GM12878 (cell line): Measurements from ENCODE around the gene NFKBIB. TPM values are rescaled to one million over a fixed set of nuclear protein-coding genes. Genes with fewer than 3 reads are reported as not detected.

Experiments used
- ASH2L ChIP-seq: fragments of 300-600, 200-600 bp; sonication (generic); IDR thresholded peaks from 2 replicates; pipeline ENCODE4 v1.6.1; 2017; ENCODE audit warnings: low read depth, mild to moderate bottlenecking, borderline replicate concordance
- BACH1 ChIP-seq: fragments of 450-650 bp; IDR thresholded peaks from 2 replicates; pipeline ENCODE4 v1.6.1; 2017; ENCODE audit warnings: mild to moderate bottlenecking, borderline replicate concordance
- CREB1 ChIP-seq: IDR thresholded peaks from 2 replicates; pipeline ENCODE4 v1.6.1; 2012; ENCODE audit warnings: low read depth, mild to moderate bottlenecking, inconsistent platforms
- HDAC6 ChIP-seq: fragments of 200-600 bp; sonication (generic); IDR thresholded peaks from one replicate; pipeline ENCODE4 v1.8.0; 2017; ENCODE audit warnings: antibody characterized with exemption; ENCODE audit not compliant: unreplicated experiment
- HDGF ChIP-seq: fragments of 450-650 bp; IDR thresholded peaks from 2 replicates; pipeline ENCODE4 v1.6.1; 2016; ENCODE audit warnings: antibody characterized with exemption
- KAT2A ChIP-seq: conservative IDR thresholded peaks from 2 replicates; pipeline ENCODE4 v1.6.1; 2011; ENCODE audit warnings: low read depth, low read length; ENCODE audit not compliant: control insufficient read depth
- KLF5 ChIP-seq: fragments of 450-650 bp; IDR thresholded peaks from 2 replicates; pipeline ENCODE4 v1.6.1; 2014; ENCODE audit warnings: mild to moderate bottlenecking; ENCODE audit not compliant: partially characterized antibody
- MTA2 ChIP-seq: fragments of 450-650 bp; IDR thresholded peaks from 2 replicates; pipeline ENCODE4 v1.6.1; 2016; ENCODE audit warnings: low read depth, mild to moderate bottlenecking, moderate library complexity
- MYB ChIP-seq: fragments of 150-350 bp; IDR thresholded peaks from 2 replicates; pipeline ENCODE4 v1.6.1; 2014; ENCODE audit warnings: mild to moderate bottlenecking, low read depth, low read length, borderline replicate concordance
- NRF1 ChIP-seq: conservative IDR thresholded peaks from 2 replicates; pipeline ENCODE4 v1.6.1; 2011; ENCODE audit warnings: mild to moderate bottlenecking, low read depth, low read length, improper control_type of control experiment
- RELA ChIP-seq: fragments of 450-650 bp; IDR thresholded peaks from 2 replicates; pipeline ENCODE4 v1.8.0; 2014; ENCODE audit warnings: borderline replicate concordance; ENCODE audit not compliant: partially characterized antibody
- ZBED1 ChIP-seq: IDR thresholded peaks from 2 replicates; pipeline ENCODE4 v1.6.1; 2016; ENCODE audit warnings: borderline replicate concordance
- ZNF384 ChIP-seq: IDR thresholded peaks from 2 replicates; pipeline ENCODE4 v1.6.1; 2012; ENCODE audit warnings: low read depth, mild to moderate bottlenecking, low read length, improper control_type of control experiment, borderline replicate concordance
- polyA plus RNA-seq, 11 experiments: library from polyadenylated mRNA; depleted of rRNA in 4 of 11; unstranded in 6 of 11; stranded (reverse) in 5 of 11; fragments of >200 nt; fragmentation: Nextera tagmentation in 4 of 11; fragmentation: Illumina TruSeq in 1 of 11; extraction: Ambion mirVana in 4 of 11; extraction: Trizol in 1 of 11; gene quantifications; 1 replicate in 1 of 11; 2 replicates in 10 of 11; pipeline versions ENCODE4 v1.2.1 to v1.2.3, GENCODE V29; 2011 to 2016; ENCODE audit warnings: inconsistent platforms in 2 of 11, missing spikeins in 2 of 11, low read depth in 1 of 11
- total RNA-seq, 4 experiments: library from RNA; depleted of rRNA in 3 of 4; stranded (reverse); fragments of >200 nt in 3 of 4; fragmentation: Illumina TruSeq in 1 of 4; extraction: Trizol in 1 of 4; gene quantifications; 2 replicates each; pipeline versions ENCODE4 v1.2.1 to v1.2.3, GENCODE V29; 2013 to 2021
- TF ChIP-seq, protein P1 (sequence below): fragments of 450-650 bp; IDR thresholded peaks from 2 replicates; pipeline ENCODE4 v1.6.1; 2017; ENCODE audit warnings: mild to moderate bottlenecking, low read depth, inconsistent platforms; ENCODE audit not compliant: poor library complexity, severe bottlenecking
- TF ChIP-seq, protein P2 (sequence below): IDR thresholded peaks from 2 replicates; pipeline ENCODE4 v1.6.1; 2012; ENCODE audit warnings: improper control_type of control experiment, low read depth, low read length; ENCODE audit not compliant: insufficient replicate concordance
- TF ChIP-seq, protein P3 (sequence below): fragments of 450-650 bp; IDR thresholded peaks from 2 replicates; pipeline ENCODE4 v1.6.1; 2017; ENCODE audit warnings: low read depth, mild to moderate bottlenecking, moderate library complexity
- TF ChIP-seq, protein P4 (sequence below): IDR thresholded peaks from 2 replicates; pipeline ENCODE4 v1.6.1; 2011; ENCODE audit warnings: low read depth, low read length, improper control_type of control experiment, borderline replicate concordance
- TF ChIP-seq, protein P5 (sequence below): fragments of 450-650 bp; IDR thresholded peaks from 2 replicates; pipeline ENCODE4 v1.6.1; 2017; ENCODE audit warnings: mild to moderate bottlenecking

The NFKBIB gene
- total and polyA plus RNA-seq, 10 of the 15 experiments (the other 5 are each of a cell fraction or from before 2014, with no cell fraction given): 1.2 to 60.9 (median 31.0) TPM

DNA sequence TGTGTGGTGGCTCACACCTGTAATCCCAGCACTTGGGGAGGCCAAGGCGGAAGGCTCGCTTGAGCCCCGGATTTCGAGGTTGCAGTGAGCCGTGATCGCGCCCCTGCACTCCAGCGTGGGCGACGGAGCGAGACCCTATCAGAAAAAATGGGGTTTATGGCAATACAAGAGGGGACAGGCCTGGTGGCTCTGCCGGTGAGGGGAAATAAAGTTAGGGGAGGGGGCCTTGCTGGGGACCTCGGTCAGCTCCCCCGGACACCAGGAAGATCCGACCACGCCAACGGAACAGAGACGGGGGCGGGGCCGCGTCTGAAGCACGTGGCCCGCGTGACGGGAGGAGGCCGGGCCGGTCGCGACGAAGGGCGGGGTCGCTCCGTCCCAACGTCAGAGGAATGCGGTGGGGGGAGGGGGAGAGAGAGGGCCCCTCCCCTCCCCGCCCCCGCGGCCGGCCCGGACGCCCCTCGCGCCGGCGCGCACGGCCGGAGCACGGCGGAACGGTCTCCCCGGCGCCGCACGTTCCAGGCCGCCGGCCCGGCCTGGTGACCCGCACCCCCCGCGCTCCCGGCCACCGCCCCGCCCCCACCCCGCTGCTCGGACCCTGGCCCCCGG lies 48.0 kb upstream of the NFKBIB start (continued):
- TF ChIP-seq, protein P1, sequence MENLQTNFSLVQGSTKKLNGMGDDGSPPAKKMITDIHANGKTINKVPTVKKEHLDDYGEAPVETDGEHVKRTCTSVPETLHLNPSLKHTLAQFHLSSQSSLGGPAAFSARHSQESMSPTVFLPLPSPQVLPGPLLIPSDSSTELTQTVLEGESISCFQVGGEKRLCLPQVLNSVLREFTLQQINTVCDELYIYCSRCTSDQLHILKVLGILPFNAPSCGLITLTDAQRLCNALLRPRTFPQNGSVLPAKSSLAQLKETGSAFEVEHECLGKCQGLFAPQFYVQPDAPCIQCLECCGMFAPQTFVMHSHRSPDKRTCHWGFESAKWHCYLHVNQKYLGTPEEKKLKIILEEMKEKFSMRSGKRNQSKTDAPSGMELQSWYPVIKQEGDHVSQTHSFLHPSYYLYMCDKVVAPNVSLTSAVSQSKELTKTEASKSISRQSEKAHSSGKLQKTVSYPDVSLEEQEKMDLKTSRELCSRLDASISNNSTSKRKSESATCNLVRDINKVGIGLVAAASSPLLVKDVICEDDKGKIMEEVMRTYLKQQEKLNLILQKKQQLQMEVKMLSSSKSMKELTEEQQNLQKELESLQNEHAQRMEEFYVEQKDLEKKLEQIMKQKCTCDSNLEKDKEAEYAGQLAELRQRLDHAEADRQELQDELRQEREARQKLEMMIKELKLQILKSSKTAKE: peak; percentile 45
- TF ChIP-seq ZBED1 (no peak), HDGF (peak; percentile 82; the same call in 1 of the 2 replicates), KAT2A (no peak), KLF5 (peak; percentile 74), MYB (no peak), BACH1 (peak; percentile 67), RELA (no peak), HDAC6 (no peak), MTA2 (peak; percentile 36; the same call in 1 of the 2 replicates), NRF1 (0 out of 2 replicates have a peak, but pooled peaks have one; percentile 11), ASH2L (no peak), CREB1 (peak; percentile 87), ZNF384 (no peak)
- TF ChIP-seq, protein P2, sequence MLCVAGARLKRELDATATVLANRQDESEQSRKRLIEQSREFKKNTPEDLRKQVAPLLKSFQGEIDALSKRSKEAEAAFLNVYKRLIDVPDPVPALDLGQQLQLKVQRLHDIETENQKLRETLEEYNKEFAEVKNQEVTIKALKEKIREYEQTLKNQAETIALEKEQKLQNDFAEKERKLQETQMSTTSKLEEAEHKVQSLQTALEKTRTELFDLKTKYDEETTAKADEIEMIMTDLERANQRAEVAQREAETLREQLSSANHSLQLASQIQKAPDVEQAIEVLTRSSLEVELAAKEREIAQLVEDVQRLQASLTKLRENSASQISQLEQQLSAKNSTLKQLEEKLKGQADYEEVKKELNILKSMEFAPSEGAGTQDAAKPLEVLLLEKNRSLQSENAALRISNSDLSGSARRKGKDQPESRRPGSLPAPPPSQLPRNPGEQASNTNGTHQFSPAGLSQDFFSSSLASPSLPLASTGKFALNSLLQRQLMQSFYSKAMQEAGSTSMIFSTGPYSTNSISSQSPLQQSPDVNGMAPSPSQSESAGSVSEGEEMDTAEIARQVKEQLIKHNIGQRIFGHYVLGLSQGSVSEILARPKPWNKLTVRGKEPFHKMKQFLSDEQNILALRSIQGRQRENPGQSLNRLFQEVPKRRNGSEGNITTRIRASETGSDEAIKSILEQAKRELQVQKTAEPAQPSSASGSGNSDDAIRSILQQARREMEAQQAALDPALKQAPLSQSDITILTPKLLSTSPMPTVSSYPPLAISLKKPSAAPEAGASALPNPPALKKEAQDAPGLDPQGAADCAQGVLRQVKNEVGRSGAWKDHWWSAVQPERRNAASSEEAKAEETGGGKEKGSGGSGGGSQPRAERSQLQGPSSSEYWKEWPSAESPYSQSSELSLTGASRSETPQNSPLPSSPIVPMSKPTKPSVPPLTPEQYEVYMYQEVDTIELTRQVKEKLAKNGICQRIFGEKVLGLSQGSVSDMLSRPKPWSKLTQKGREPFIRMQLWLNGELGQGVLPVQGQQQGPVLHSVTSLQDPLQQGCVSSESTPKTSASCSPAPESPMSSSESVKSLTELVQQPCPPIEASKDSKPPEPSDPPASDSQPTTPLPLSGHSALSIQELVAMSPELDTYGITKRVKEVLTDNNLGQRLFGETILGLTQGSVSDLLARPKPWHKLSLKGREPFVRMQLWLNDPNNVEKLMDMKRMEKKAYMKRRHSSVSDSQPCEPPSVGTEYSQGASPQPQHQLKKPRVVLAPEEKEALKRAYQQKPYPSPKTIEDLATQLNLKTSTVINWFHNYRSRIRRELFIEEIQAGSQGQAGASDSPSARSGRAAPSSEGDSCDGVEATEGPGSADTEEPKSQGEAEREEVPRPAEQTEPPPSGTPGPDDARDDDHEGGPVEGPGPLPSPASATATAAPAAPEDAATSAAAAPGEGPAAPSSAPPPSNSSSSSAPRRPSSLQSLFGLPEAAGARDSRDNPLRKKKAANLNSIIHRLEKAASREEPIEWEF: no peak
- TF ChIP-seq, protein P3, sequence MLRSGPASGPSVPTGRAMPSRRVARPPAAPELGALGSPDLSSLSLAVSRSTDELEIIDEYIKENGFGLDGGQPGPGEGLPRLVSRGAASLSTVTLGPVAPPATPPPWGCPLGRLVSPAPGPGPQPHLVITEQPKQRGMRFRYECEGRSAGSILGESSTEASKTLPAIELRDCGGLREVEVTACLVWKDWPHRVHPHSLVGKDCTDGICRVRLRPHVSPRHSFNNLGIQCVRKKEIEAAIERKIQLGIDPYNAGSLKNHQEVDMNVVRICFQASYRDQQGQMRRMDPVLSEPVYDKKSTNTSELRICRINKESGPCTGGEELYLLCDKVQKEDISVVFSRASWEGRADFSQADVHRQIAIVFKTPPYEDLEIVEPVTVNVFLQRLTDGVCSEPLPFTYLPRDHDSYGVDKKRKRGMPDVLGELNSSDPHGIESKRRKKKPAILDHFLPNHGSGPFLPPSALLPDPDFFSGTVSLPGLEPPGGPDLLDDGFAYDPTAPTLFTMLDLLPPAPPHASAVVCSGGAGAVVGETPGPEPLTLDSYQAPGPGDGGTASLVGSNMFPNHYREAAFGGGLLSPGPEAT: peak; percentile 53; the same call in 1 of the 2 replicates
- TF ChIP-seq, protein P4, sequence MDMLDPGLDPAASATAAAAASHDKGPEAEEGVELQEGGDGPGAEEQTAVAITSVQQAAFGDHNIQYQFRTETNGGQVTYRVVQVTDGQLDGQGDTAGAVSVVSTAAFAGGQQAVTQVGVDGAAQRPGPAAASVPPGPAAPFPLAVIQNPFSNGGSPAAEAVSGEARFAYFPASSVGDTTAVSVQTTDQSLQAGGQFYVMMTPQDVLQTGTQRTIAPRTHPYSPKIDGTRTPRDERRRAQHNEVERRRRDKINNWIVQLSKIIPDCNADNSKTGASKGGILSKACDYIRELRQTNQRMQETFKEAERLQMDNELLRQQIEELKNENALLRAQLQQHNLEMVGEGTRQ: peak; percentile 73
- TF ChIP-seq, protein P5, sequence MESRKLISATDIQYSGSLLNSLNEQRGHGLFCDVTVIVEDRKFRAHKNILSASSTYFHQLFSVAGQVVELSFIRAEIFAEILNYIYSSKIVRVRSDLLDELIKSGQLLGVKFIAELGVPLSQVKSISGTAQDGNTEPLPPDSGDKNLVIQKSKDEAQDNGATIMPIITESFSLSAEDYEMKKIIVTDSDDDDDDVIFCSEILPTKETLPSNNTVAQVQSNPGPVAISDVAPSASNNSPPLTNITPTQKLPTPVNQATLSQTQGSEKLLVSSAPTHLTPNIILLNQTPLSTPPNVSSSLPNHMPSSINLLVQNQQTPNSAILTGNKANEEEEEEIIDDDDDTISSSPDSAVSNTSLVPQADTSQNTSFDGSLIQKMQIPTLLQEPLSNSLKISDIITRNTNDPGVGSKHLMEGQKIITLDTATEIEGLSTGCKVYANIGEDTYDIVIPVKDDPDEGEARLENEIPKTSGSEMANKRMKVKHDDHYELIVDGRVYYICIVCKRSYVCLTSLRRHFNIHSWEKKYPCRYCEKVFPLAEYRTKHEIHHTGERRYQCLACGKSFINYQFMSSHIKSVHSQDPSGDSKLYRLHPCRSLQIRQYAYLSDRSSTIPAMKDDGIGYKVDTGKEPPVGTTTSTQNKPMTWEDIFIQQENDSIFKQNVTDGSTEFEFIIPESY: 0 out of 2 replicates have a peak, but pooled peaks have one; percentile 35
